Measurements from ENCODE around the gene KRTAP4-7. TPM values are rescaled to one million over a fixed set of nuclear protein-coding genes. Genes with fewer than 3 reads are reported as not detected.
"Not testable (repeated sequence)": the region's sequence is repeated elsewhere in the genome, so short reads cannot be mapped to it uniquely, and the experiment has no call there.

The KRTAP4-7 gene
- total and polyA plus RNA-seq, 2 experiments from 2014 or later, result not detected

- no peak for TF ChIP-seq EZH2 (IDR thresholded peaks at IDR 0.05; ENCODE audit: borderline replicate concordance)
- TF ChIP-seq EZH2phosphoT487 (IDR thresholded peaks at IDR 0.05; ENCODE audit: low read depth, severe bottlenecking, unreplicated experiment), result no peak
- no peak for TF ChIP-seq CTCF (IDR thresholded peaks at IDR 0.05; ENCODE audit: poor library complexity)
- no peaks in the 10 kb centered on the region for H3K9me2 ChIP-seq (replicated peaks; ENCODE audit: insufficient read depth)
- no peak for DNase-seq (ENCODE audit: low spot score)
- no peak within 1 kb of the TSS for H3K4me2 ChIP-seq
- no peak within 1 kb of the TSS for H3K27ac ChIP-seq
- H3K79me2 ChIP-seq, result no peaks in the 10 kb centered on the region
- 79% methylated on average over 5 of the region's 10 CpGs for WGBS (ENCODE audit: low lambda C conversion rate, missing lambda C conversion rate)
- H2AFZ ChIP-seq, result no peak within 1 kb of the TSS
- no peaks in the 10 kb centered on the region for H3K9me3 ChIP-seq (ENCODE audit: low read depth)
- H3K36me3 ChIP-seq (replicated peaks; ENCODE audit: insufficient read depth, low read depth), result no peaks in the 10 kb centered on the region
- H3K4me3 ChIP-seq, result no peak within 1 kb of the TSS
- H4K20me1 ChIP-seq (ENCODE audit: insufficient read depth, poor library complexity, severe bottlenecking), result no peaks in the 10 kb centered on the region
- H3K4me1 ChIP-seq (ENCODE audit: insufficient read depth), result no peaks in the 10 kb centered on the region
- no peaks in the 10 kb centered on the region for H3K27me3 ChIP-seq
Observed at GRCh38 chr17:41101586-41102259, 17.8 kb downstream of the KRTAP4-7 start, which contains the start of gene KRTAP4-16. KRTAP4-16 (minus strand) TSS chr17:41102209; CDS start chr17:41102209, 0 bp downstream.

- H3K27ac ChIP-seq, result no peak overlapping the region
Observed at GRCh38 chr17:41103896-41104295, 19.9 kb downstream of the KRTAP4-7 start.

GRCh38 chr17:41104386-41105038 lies 20.6 kb downstream of the KRTAP4-7 start:
- not testable (repeated sequence) for H3K4me1 ChIP-seq (ENCODE audit: insufficient read depth); DNase-seq (ENCODE audit: low spot score); H3K4me3 ChIP-seq; H3K27ac ChIP-seq; H3K9me3 ChIP-seq (ENCODE audit: low read depth); H3K4me2 ChIP-seq; H2AFZ ChIP-seq; H3K79me2 ChIP-seq; H3K27me3 ChIP-seq; H3K36me3 ChIP-seq (replicated peaks; ENCODE audit: insufficient read depth, low read depth); H3K9me2 ChIP-seq (replicated peaks; ENCODE audit: insufficient read depth); H4K20me1 ChIP-seq (ENCODE audit: insufficient read depth, poor library complexity, severe bottlenecking)
- WGBS (ENCODE audit: low lambda C conversion rate, missing lambda C conversion rate), result 67% methylated on average over 2 of the region's 2 CpGs

More at GRCh38 chr17:41103896-41104295, 19.9 kb downstream of the KRTAP4-7 start:
- H3K9me2 ChIP-seq (replicated peaks; ENCODE audit: insufficient read depth), result no peaks in the 10 kb centered on the region
- no peak for DNase-seq (ENCODE audit: low spot score)
- no peak overlapping the region for H3K4me2 ChIP-seq
- TF ChIP-seq EZH2phosphoT487 (IDR thresholded peaks at IDR 0.05; ENCODE audit: low read depth, severe bottlenecking, unreplicated experiment) (no peak), EZH2 (IDR thresholded peaks at IDR 0.05; ENCODE audit: borderline replicate concordance) (no peak), CTCF (IDR thresholded peaks at IDR 0.05; ENCODE audit: poor library complexity) (no peak)
- H2AFZ ChIP-seq, result no peak overlapping the region
- no peak overlapping the region for H3K4me3 ChIP-seq
- WGBS (ENCODE audit: low lambda C conversion rate, missing lambda C conversion rate), result 84% methylated on average over 1 of the region's 1 CpG
- no peaks in the 10 kb centered on the region for H3K27me3 ChIP-seq
- no peaks in the 10 kb centered on the region for H3K4me1 ChIP-seq (ENCODE audit: insufficient read depth)
- H3K36me3 ChIP-seq (replicated peaks; ENCODE audit: insufficient read depth, low read depth), result no peaks in the 10 kb centered on the region
- no peaks in the 10 kb centered on the region for H4K20me1 ChIP-seq (ENCODE audit: insufficient read depth, poor library complexity, severe bottlenecking)
- no peaks in the 10 kb centered on the region for H3K9me3 ChIP-seq (ENCODE audit: low read depth)
- H3K79me2 ChIP-seq, result no peaks in the 10 kb centered on the region

DNA sequence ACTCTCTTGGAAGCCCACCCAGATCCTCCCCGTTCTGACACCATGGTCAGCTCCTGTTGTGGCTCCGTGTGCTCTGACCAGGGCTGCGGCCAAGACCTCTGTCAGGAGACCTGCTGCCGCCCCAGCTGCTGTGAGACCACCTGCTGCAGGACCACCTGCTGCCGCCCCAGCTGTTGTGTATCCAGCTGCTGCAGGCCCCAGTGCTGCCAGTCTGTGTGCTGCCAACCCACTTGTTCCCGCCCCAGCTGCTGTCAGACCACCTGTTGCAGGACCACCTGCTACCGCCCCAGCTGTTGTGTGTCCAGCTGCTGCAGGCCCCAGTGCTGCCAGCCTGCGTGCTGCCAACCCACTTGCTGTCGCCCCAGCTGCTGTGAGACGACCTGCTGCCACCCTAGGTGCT lies 21.4 kb downstream of the KRTAP4-7 start, which contains the start of gene KRTAP4-9:
Gene KRTAP4-9, plus strand, starts transcription at position 43 of the 400 bp plus-strand sequence. Its CDS starts 0 bp downstream, at position 43.
- not testable (repeated sequence) for H3K9me3 ChIP-seq (ENCODE audit: low read depth); H3K9me2 ChIP-seq (replicated peaks; ENCODE audit: insufficient read depth); H4K20me1 ChIP-seq (ENCODE audit: insufficient read depth, poor library complexity, severe bottlenecking); H3K36me3 ChIP-seq (replicated peaks; ENCODE audit: insufficient read depth, low read depth); H3K4me1 ChIP-seq (ENCODE audit: insufficient read depth); H3K27ac ChIP-seq; H3K79me2 ChIP-seq; H3K4me3 ChIP-seq; H3K4me2 ChIP-seq; DNase-seq (ENCODE audit: low spot score); H3K27me3 ChIP-seq; H2AFZ ChIP-seq
- WGBS (ENCODE audit: low lambda C conversion rate, missing lambda C conversion rate), result 83% methylated on average over 10 of the region's 10 CpGs
